SKM-1 (cell line): ENCODE measurements around the gene SNX13.

Experiments used
- DNase-seq: peaks from one replicate; lab custom pipeline; 2025; ENCODE audit not compliant: unreplicated experiment; lab: John Stamatoyannopoulos, UW

Gene SNX13

DNA sequence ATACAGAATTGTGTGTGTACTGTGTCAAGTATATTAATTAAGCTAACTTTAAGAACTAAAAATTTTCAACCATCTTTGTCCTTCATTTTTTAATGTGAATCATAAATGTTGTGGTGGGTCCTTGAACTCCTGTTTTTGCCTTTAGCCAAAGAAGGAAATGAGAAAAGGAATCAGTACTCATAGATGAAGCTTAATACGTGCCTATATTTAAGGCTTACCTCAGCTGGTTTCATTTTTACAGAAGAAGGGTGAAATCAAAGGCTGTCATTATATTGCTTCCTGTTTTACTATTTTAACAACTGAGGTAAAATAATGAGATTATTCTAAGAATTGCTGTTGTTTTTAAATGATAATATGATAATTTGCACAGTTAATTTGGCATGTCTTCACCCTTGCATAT lies 6.3 kb upstream of the SNX13 start:
- no peak for DNase-seq

DNA sequence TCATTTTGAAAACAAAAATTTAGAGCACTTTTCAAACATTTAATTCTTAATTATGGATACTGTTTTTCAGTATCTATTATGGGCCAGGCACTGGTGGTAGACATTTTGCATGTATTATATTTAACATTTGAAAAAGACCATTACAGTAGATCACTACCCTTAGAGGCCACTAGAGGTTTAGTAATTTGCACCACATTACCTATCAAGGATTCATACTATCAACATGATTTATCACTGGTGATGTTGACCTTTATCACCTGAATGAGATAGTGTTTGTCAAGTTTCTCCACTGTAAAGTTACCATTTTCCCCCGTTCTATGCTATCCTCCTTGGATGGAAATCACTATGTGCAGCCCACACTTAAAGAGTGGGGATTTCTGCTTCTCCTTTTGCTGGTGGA lies 4.4 kb upstream of the SNX13 start:
- no peak for DNase-seq

DNA sequence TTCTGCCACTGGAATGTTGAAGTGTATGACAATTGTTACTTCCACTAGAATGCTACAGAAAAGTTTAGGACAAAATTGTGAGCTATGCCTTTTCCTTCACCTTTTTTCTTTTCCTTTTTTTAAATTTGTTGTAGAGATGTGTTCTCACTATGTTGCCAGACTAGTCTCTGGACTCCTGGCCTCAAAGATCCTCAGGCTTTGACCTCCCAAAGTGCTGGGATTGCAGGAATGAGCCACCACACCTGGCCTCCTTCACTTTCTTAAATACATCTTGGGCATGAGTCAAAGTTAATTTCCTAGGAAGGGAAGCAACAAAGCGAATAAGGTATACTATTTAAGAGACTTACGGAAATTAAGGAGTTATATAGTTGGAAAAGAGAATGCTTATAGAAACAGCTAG lies 2.7 kb upstream of the SNX13 start:
- DNase-seq = no peak

DNA sequence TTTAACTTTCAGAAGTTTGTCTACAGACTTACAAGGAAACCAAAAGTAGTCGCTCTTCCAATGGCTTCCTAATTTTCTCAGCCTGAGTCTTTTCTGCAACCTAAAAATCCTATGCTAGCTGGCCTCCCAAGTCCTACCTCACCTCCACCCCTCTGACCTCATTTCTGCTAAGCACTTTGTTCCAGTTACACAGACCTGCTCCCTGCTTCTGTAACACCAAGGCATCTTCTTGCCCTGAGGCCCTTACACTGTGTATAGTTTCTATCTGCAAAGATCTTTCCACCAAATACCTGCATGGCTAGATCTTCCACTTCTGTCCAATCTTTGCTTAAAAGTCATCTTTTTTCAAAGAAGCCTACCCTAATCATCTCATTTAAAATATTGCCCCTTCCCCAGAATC lies 1.9 kb upstream of the SNX13 start:
- DNase-seq = no peak

DNA sequence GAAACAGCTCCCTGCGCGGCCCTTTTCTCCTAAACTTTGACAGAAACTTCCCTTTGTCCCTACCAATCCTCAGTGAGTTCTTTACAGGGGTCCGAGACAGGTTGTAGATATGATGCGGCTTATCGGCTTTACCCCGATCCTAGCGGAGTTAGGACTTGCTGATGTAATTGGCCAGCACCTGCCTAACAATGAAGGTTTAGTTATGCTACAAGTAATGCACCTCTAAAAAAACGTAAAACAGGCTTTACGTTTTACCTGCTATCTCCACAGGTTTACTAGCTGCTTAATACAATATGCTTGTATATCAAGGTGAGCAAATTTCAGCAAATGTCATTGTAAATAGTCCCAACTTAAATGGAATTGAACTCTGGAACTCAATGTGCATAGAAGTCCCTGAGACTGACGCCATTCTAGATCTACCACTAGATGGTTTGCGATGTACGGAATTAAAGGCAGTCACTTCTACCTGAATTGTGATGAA lies 697 bp upstream of the SNX13 start:
- no peak for DNase-seq

DNA sequence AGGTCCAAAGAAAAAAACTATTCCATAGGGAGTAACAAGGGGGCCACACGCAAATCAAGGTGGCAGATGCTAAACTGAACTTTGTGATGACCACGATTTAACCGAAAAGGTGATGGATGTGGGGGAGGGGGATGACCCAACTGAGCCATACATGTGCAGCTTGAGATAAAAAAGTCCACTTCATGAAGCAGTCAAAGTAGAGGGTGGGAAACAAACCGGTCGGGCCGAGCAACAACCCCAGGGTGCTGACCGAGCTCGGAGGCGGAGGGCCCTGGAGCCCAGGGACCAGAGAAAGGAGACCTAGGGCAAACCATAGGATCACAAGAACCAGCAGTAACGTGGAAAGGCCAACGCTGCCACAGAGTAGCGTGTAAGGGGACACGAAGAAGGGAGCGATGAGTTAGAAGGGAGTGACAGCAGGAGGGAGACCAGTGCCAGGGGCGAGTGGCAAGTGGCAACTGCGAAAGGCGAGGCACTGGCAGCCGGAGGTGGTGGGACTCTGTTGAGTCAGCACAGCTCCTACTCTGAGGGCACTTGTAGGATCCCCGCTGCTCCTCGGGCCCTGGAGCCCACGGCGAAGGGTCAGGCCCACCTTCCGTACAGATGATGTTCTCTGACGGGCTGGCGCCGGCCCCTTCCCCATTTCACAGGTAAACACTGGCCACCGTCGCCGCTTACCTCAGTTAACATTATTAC lies 540 bp downstream of the SNX13 start:
- DNase-seq = no peak

DNA sequence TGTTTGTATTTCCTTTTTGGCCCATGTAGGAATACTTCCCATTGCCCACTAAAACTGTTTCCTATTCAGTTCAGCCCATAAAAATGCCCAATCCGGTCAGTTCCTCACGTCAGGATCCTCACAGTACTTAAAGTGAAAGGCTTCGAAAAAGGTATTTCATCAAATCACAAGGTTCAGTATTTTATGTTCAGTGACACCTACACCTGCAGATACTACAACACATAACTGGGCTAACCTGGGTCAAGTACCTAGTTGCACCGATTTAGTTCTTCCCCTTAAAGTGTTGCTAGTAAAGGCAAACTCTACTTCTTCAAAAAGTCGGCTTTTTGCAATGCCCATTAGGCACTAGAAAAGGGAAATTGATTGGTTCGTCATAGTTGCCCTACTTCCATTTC lies 1.1 kb downstream of the SNX13 start:
- DNase-seq = peak; percentile 20

DNA sequence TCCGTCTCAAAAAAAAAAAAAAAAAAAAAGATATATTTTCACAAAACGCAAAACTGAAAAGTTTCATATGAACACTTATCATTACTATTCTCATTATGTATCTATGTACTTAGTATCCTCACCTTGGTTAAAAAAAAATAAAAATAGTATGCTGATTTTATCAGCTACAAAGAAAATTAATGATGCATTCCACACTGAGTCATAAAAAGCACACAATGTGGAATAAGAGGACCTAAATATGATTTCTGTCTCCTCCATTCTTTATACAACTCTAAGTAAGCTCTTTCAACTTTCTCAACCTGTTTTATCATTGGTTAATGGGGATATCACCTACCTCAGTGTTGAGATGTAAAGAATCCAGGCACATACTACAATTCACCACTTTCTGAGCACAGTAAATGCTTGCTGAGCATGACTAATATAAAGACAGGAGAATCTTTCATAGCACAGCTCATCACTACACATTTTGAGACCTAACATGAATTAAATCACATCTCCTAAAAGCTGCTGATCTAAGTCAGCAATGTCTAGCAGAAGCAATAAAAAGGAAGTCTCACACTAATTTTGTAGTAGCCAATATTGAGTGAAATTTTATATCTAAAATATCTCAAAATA lies 2.7 kb downstream of the SNX13 start:
- no peak for DNase-seq

DNA sequence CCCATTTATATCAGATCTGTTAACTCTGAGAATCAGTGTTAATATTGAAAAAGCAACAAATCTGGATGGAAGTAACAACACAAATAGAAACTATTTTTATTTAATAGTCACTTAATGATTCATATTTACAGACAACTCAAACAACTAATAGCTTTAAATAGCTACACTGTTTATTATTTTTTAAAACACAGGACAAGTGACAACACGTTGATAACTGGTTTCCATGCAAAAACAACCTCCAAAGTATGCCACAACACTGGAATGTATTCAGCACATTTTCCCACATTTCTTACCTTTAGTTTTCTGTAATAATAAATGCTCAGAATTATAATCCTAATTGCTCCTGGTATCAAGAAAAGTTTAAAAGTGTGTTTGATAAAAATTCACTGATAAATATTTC lies 4.0 kb downstream of the SNX13 start:
- DNase-seq = no peak

DNA sequence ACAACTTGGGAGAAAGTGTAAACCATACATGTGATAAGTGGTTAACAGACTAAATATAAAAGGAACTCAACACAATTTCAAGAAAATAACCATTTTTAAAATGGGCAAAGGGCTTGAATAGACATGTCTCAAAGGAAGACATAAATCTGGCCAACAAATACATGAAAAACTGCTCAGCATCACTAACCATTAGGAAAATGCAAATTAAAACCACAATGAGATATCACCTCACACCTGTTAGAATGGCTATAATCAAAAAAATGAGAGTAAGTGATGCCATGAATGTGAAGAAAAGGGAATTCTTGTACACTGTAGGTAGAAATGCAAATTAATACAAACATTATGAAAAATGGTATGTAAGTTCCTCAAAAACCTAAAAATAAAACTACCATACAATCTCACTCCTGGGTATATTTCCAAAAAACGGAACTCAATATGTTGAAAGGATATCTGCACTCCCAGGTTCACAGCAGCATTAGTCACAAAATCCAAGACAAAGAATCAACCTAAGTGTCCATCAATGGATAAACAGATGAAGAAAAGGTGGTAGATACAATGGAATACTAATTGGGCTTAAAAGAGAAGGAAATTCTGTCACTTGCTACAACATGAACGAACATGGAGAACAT lies 5.6 kb downstream of the SNX13 start:
- DNase-seq = peak; percentile 26

DNA sequence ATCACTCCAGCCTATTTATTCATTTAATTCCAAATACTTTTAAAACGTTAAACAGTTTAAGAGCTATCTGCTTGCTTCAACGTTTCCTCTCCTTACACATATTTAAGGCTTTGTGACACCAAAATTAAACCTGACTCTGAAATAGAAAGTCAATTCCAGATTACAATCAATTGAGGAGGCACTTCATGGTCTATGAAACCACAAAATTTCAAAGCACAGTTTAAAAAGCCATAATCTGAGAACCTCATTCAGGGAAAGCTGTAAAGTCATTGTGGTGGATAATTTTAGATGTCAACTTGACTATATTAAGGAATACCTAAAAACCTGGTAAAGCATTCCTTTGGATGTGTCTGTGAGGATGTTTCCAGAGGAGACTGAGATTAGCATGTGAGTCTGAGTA lies 6.2 kb downstream of the SNX13 start:
- DNase-seq = no peak

DNA sequence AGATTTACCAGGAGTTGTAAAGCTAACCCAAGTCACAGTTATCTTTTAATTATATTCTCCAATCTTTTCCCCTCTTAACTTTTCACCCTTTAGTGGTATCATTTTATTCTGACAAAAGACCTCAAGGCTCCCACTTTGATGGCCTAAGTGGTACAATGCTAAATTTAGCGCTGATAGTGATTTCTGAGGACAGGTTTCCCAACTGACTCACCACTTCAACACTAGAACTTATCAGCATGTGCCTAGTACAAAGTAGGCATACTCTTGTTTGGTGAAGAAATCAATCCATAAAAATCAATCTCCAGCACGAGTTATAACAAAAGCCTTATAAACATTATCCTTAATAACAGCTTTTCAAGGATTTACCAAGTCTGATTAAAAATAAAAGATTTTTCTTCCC lies 7.5 kb downstream of the SNX13 start:
- DNase-seq = no peak

DNA sequence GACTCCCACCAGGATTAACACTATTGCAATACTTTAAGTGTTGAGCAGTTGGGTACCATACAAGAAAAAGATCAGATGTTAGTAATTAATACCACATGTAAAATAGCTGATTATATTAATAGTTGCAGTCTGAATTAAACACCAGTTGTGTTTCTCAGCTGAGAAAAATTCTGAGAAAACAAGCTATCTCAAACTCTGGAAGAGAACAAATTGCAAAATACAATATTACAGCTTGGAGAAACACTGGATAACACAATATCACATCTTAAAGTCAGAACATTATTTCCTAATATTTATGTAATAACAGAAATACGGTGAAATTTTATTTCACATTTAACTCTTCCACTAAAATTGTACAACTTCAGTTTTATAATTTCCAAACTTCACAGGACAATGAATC lies 9.2 kb downstream of the SNX13 start:
- DNase-seq = no peak

DNA sequence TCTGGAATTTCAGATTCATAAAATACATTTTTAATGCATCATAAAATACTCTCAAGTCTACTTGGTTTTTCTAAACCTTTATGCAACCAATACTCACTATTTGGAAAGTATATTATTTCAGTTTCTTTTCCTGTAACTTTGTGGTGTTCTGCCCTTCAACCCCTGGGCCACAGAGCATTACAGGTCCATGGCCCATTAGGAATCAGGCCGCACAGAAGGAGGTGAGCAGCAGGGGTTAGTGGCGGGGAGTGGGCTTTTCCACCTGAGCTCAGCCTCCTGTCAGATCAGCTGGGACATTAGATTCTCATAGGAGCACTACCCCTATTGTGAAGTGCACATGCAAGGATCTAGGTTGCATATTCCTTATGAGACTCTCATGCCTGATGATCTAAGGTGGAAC lies 9.7 kb downstream of the SNX13 start:
- DNase-seq = no peak

DNA sequence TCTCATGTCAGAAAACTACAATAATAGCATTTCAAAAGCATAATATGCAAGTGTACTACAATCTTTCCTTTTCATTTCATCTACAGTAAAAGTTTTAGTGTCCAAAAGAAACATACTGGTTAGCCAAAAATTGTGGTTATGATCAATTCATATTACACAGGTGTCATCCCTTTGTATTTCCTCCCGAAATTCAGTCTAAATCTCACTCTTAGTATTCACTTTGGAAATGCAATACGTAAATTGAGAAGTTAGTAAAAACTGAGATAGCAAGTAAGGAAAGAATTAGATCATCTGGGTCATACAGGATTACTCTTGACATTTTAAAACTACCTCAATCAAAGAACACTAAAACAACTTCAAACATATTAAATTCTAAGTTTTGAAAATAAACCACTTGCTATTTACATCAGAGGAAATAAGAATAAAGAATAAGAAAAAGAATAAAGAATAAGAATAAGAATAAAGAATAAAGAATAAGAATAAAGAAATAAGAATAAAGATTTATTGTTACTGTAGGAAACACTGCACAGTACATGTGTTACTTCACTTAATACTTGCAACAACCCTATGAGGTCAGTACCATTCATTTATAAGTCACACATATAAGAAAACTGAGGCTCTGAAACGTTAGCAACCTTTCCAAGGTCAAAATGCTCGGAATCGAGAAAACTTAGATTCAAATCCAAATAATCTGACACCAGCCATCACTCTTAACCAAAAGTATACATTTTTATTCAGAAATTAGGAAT lies 10.5 kb downstream of the SNX13 start:
- no peak for DNase-seq

DNA sequence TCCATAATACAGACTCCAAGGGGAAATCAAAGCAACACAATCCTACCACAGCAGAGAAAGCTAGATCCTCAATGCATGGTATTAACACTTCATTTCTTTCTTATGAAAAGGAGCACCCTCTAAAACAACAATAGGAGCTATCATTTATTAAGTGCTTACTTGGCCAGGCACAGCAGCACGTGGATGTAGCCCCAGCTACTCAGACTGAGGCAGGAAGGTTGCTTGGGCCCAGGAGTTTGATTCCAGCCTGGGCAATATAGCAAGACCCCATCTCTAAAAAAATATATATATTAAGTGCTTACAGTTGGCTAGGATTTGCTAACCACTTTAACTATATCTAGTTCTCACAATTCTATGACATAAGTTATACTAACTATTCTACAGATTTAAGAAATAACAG lies 12.2 kb downstream of the SNX13 start:
- no peak for DNase-seq

DNA sequence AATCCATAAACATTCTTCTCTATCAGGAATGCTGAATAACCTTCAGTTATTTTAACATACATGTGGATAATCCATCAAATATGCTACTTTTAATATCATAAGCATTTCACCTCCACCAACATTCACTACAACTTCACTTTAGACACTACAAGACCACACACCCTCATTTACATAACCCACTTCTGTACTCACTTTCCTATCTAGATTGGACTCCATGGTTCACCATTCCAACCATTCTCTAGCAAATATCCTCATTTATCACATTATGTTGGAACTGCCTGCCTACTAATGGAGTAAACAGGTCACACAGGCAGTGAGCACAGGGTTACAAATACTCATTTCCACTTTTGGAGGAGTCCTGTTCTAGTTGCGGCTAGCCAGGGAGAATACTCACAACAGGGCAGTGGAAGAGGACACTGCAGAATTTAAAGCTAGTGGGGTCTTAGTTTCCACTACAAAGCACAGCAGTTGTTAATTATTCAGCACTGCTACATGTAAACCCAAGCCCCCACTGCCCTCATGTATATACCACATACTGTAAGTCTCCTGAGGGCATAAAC lies 18.4 kb downstream of the SNX13 start:
- no peak for DNase-seq

DNA sequence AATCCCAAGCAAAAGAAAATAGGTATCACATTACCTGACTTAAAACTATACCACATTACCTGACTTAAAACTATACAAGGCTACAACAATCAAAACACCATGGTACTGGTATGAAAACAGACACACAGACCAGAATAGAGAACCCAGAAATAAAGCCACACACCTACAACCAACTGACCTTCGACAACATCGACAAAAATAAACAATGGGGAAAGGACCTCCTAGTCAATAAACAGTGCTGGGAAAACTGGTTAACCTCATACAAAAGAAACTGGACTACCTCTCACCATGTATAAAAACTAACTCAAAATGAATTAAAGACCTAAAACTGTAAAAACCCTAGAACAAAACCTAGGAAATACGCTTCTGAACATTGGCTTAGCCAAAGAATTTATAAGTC lies 22.5 kb downstream of the SNX13 start:
- no peak for DNase-seq

DNA sequence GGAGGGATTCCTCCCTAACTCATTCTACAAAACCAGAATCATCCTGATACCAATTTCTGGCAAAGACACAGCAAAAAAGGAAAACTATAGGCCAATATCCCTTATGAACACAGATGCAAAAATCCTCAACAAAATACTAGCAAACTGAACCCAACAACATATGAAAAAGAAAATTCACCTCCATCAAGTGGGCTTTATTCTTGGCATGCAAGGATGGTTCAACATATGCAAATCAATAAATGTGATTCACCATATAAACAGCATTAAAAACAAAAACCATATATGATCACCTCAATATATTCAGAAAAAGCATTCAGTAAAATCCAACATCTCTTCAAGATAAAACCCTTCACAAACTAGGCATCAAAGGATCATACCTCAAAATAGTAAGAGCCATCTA lies 23.5 kb downstream of the SNX13 start:
- no peak for DNase-seq

DNA sequence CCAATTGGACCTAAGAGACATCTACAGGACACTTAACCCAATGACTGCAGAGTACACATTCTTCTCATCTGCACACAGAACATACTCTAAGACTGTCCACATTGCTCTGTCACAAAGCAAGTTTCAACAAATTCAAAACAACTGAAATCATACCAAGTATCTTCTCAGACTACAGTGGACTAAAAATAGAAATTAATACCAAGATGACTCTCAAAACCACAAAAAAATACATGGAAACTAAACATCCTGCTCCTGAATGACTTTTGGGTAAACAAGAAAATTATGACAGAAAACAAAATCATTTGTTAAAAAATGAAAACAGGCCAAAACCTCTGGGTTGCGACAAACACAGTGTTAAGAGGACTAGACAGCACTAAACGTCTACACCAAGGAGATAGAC lies 24.5 kb downstream of the SNX13 start:
- DNase-seq = no peak

DNA sequence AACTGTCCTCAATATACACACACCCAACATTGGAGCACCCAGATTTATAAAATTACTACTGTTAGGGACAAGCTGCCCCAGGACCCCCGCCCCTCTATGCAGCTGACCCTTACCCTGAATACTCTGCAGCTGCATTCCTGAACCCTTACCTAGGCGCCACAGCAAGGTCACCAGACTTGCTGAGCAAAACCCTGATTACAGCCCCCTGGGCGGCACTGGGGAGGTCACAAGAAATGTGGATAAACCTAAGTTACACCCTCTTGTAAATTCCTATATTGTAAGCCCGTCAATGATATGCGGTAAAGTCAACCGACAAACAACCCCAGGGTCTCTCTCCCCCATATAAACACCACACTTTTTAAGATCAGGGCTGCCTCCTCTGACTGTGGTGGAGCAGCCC lies 25.1 kb downstream of the SNX13 start:
- DNase-seq = no peak

DNA sequence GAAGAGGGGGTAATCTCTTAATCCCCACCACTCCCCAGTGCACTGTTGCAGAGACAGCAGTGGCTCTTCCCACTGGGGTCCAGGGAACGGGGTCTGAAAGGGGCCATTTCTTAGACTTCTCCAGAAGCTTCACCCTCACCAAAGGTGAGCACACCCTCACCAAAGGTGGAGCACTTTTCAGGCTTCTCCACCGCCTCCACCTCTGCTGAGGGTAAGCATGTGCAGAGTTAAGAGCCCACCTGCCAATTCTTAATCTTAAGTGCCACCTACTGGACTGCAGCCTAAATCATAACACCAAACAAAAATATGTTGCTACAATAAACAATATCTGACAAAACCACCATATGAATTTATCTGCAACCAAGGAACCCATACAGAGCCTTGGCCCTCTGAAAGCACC lies 27.0 kb downstream of the SNX13 start:
- DNase-seq = no peak
